ENCODE results near the gene RNLS.
"Not testable (repeated sequence)": the region's sequence is repeated elsewhere in the genome, so short reads cannot be mapped to it uniquely, and the experiment has no call there.

RNLS gene

GRCh38 chr10:88293651-88294230, 289.4 kb downstream of the RNLS start:
- no peak for DNase-seq (ENCODE audit: low read depth)

DNA sequence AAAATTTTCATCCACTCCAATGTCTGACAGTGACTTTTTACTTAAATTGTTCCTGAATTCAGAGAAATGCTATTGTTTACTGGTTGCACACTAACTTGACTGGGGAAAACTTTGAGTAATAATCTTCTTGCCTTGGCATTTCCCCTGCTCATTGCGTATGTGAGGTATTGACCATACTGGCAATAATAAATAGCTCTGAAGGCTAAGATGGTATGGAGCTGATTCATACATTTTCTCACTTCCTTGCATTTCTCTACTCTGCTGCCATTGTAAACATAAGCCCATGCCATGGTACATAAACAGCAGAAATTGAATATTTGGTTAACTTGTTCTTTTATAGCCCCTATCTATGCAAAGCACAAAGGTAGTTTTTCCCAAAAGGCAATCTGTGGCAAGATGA, 290.0 kb downstream of the RNLS start:
- DNase-seq (ENCODE audit: low read depth) = no peak

- DNase-seq (ENCODE audit: low read depth) = no peak
These were observed 291.0 kb downstream of the RNLS start for GRCh38 chr10:88292185-88292514.

DNA sequence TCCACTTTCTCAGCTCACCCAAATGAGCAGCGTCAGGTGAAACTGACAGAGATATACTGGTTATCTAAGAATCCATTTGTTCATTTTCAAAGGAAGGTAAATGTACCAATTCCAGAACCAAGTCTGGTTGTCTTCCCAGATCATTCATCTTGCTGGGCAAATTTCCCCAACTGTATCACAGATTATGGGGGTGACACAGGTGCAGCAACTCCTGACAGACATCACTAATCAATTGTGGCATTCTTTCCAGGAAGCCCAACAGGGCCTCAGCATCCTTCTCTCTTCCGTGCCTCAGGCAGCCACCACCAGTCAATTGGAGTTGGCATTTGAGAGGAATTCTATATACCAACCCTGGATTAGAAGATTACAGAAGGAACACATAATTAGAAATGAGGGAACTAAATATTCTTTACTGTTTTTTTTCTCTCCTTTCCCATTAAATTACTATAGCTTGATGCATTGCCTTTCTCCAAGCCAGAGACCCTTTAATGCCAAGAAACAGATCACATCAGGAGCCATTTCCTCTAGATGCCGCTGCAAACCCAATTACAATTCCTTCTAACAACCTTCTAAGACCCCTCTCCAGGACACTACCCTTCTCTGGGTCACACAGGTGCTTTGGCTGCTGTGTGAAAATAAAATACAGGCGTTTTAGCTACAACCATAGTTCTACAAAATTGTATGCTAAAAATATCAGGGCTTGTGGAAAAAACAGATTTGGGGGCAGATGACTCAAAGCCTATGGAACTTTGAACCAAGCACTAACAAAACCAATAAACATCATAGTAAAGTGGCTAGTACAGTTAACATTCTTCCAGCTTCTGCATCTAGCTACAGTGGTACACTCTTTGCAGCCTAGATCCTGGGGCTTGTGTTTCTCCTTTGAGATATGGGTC, 291.6 kb downstream of the RNLS start:
- no peak for DNase-seq (ENCODE audit: low read depth)

DNA sequence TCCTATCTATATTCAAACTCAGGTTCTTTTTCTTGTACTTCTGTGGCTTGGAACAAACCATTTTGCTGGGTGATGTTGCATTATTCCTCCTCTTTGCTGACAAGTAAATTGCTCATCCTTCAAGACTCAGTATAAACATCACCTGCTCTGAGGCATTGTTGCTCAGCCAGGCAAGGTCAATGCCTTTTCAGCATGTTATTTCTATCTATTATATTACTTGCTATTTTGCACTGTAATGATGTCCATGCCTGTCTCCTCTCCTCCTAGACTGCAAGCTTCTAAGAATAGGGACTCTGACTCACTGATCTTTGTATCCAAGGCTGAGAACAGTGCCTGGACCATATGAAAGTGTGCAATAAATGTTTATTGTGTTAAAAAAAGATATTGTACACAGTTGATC, 293.8 kb downstream of the RNLS start:
- DNase-seq (ENCODE audit: low read depth) = no peak

- no peak for DNase-seq (ENCODE audit: low read depth)
These were observed 294.6 kb downstream of the RNLS start for GRCh38 chr10:88288320-88289059.

DNA sequence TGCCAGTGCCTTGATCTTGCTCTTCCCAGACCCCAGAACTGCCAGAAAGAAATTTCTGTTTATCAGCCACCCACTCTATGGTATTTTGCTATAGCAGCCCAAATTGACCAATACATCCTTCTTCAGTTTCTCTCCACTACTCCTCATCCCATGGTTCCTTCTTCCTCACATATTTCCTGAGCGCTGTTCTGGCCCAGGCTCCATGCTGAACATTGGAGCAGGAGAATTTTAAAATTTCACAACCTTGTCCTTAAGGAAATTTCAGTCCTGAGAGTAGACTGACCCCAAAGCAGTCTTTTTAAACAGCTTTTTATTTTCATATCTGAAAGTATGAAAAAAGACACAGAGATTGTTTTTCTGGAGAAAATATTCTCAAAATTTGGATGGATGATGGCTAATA, 297.1 kb downstream of the RNLS start:
- no peak for DNase-seq (ENCODE audit: low read depth)

- DNase-seq (ENCODE audit: low read depth) = peak; percentile 84
These were observed 301.3 kb downstream of the RNLS start for GRCh38 chr10:88281592-88282347.

- DNase-seq (ENCODE audit: low read depth) = no peak
These were observed 302.6 kb downstream of the RNLS start for GRCh38 chr10:88280518-88280917.

DNA sequence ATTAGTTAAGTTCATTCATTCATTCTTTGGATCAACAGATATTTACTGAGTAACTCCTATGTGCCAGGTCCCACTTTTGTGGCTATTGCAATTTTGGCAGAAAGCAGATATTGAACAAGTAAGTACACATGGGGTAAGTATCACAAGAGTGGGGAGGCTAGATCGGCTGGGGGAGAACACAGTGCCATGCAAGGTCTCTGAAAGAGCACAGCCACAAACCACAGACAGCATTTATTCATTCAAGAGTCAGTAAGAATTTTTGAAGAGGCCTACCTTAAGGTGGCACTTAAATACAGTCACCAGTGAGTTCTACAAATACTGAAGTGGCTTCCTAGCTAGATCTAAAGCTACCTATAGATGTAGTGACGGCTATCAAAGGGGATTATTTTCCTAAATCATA, 304.2 kb downstream of the RNLS start:
- no peak for DNase-seq (ENCODE audit: low read depth)

GRCh38 chr10:88276945-88277344, 306.2 kb downstream of the RNLS start:
- not testable (repeated sequence) for DNase-seq (ENCODE audit: low read depth)

GRCh38 chr10:88274286-88274685, 308.8 kb downstream of the RNLS start:
- DNase-seq (ENCODE audit: low read depth) = no peak

- no peak for DNase-seq (ENCODE audit: low read depth)
These were observed 309.6 kb downstream of the RNLS start for GRCh38 chr10:88273567-88273966.

DNA sequence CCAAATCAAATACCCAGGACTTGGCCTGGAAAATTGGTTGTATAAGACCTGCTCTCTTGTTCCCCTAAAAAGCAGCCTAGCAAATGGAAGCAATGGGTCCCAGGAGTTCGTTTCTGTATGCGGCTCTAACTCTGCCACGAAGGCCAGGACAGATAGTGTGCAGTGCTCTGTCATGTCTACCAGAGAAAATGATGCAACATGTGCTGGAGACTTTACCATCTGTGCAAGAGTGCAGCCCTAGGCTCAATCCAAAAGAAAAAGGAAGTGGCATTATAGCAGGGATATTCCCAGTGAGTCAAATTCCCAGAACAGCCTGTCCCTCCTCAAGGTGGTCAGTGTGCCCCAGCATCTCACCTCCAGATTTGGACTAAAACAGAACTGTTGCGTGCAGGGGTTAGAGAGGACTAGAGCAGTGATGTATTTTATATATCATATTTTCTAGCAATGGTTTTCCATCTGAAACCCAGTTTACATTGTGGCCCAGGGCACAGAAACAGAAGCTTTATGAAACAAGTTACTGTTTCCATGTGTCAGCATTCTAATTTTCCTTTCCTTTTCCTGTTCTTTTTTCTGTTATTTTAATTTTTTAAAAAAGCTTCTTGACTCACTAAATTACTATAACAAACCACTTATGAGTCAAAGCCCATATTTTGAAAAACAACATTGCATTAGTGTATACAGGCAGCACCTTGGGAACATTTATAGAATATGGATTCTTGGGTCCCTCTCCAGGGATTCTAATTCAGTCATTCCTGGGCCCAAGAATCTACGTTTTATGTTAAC, 311.2 kb downstream of the RNLS start:
- no peak for DNase-seq (ENCODE audit: low read depth)

DNA sequence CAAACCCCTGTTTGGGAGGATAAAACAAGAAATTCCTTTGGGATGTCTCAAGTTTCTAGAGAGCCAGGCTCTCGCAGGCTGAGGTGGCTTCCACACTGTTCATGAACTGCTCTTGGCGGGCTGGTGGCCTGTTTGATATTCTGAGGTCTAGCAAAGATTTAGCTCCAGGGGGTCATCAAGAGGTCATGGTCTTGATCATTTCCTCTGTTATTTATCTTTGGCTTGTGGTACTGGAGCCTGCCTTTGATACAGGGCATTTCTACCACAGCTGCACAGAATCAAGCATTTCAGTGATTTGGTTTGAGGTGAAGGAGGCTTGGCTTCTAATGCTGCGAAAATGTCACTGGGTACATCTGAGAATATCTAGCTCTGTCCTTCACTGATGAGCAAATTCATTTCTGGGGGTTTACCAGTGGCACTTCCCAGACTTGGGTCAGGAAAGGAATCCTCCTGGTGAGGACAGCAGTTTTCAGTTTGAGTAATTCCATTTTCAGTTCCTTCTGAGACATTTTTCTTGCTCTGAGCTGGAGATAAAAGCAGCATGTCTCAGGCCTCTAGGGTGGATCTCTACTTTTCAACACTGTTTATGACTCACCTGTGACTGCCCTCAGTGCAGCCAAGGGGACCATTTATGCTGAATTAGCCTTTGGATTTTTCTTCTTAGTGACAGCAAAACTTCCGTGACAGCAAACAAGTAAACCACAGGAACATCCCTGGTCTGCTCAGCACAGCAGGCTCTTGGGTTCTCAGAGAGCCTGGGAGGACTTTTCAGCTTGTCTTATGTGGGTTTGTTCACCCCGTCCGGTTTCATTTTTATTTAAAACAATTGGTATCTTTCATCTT, 312.0 kb downstream of the RNLS start:
- DNase-seq (ENCODE audit: low read depth) = no peak

GRCh38 chr10:88270061-88270808, 312.9 kb downstream of the RNLS start:
- no peak for DNase-seq (ENCODE audit: low read depth)

GRCh38 chr10:88262591-88263234, 320.4 kb downstream of the RNLS start:
- no peak for DNase-seq (ENCODE audit: low read depth)

- DNase-seq (ENCODE audit: low read depth) = no peak
These were observed 322.0 kb downstream of the RNLS start for GRCh38 chr10:88261152-88261551.

DNA sequence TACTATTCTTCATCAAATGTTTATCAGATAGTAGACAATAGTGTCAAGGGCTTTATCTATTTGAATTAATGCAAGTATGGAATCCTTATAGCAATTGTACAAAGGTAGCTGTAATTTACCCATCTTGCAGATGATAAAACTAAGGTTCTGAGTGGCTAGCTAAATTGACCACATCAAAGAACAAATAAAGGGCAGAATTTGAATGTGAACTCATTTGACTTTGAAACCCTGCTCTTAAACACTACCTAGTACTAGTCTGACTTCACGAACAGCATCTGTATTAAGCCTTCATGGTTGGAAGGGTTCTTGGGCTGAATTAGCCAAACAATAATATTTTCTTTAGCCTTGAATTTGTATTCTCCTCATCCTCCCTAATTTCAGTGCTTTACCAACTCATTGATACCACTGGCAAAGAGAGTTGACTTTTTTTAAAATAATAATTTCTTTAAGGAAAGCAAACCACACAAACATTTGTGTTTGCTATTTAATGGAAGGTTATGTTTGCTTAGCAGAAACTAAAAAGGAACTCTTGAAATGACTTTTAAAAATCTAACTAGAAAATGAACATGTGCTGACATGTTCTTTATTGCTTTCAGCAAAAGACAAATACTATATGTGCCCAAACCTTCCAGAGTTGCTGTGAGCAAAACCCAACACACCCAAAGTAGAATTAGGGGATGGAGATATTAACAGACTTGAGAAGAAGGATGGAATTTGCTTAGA, 322.6 kb downstream of the RNLS start:
- DNase-seq (ENCODE audit: low read depth) = no peak
